Stimulated activated CD4-positive, alpha-beta T cell treated with anti-CD3 and anti-CD28 coated beads, Interleukin-15, amount 100 ng/mL, for 24 hours (primary cell): ENCODE data around the gene DAPK3.
"Not testable (repeated sequence)": the region's sequence is repeated elsewhere in the genome, so short reads cannot be mapped to it uniquely, and the experiment has no call there.

Source experiments
- DNase-seq: peaks from one replicate; pipeline ENCODE4 v3.0.0-alpha.2; 2020

DAPK3 gene

DNA sequence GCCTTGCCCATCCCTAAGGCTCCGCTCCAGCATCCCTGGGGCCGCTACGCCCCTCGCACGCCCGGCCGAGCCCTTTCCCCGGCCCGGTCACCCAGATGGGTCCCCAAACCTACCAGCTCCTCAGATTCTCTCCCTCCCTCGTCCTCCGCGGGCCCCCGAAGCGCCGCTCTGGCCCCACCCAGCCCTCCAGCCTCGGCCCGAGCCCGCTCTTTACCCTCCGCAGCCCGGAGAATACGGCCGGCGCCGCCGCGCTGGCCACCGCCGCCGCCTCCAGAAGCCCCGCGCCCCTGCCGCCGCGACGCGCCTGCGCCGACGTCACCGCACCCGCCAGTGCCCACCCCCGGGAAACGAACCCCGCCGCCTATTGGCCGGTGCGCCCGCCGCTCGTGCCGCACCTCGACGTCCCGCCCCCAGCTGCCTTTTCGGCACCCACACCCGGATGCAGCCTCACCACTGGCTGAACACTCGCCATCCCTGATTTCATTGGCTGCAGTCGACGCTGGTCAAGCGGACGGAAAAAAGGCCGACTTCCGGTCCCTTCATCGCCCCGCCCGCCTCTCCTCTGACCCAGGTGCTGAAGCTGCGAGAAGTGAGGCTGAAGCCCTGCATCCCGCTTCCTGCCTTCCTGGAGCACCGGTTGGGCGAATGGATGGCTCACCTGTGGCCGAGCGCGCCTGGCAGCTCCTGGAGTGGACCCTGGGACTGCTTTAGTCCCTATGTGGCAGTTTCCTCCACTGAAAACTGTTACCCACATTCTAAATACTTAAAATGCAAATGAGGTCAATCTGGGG, at the start of gene DAPK3:
DAPK3 (minus strand) TSS at position 292 of the 791 bp plus-strand sequence. CDS start 1,364 bp downstream, outside the sequence.
- peak; percentile 98 for DNase-seq

GRCh38 chr19:4019578-4019977, 48.7 kb upstream of the DAPK3 start:
- no peak for DNase-seq

DNA sequence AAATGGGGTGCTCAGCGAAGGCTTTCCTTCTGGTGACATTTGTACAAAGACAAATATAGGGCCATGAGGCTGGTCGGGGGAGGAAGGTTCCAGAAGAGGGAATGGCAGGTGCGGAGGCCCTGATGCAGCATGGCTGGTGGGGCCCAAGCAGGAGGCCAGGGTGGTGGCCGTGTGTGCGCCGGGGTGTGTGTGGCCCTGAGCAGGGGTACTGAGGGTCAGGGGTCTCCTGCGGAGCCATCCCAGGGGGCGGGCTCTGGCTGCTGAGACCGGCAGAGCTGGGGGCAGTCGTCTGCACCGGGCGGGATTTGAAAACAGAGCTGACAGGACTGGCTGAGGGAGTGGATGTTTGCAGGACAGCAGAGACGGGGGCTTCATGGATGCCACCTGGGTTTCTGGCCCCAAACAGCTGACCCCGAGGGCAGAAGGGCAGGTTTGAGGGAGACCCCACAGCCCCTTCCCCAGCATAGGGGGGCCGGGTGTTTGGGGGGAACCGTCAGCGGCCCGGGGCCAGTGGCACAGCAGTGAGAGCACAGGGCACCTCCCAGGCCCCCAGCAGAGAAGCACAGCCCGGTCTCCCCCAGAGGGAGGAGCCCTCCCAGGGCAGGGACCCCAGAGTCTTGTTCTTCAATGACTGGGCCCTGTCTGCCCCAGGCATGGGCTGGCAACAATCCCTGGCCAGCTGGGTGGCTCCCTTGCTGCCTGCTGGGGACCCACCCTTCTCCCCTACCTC, 48.0 kb upstream of the DAPK3 start:
- no peak for DNase-seq

DNA sequence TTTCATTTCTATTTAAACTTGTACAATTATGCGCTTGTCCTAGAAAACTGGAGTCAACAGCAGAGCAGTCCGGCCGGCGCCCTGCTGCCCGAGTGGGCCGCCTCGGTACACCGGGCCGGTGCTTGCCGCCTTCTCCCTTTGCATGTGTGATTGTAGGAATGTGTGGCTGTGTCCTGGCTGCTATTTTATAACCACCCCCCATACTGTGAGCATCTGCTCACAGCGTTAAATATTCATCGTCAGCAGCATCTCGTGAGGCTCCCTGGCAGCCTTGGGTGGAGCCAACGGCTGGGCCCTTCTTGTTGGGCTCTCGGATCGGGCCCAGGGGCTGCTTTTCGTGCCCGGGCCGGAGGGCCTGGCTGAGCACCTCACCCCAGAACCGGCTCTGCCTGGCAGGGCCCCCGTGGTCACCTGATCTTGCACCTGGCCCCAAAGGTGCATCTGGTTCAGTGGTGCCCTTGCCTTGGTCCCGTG, 47.3 kb upstream of the DAPK3 start:
- no peak for DNase-seq

DNA sequence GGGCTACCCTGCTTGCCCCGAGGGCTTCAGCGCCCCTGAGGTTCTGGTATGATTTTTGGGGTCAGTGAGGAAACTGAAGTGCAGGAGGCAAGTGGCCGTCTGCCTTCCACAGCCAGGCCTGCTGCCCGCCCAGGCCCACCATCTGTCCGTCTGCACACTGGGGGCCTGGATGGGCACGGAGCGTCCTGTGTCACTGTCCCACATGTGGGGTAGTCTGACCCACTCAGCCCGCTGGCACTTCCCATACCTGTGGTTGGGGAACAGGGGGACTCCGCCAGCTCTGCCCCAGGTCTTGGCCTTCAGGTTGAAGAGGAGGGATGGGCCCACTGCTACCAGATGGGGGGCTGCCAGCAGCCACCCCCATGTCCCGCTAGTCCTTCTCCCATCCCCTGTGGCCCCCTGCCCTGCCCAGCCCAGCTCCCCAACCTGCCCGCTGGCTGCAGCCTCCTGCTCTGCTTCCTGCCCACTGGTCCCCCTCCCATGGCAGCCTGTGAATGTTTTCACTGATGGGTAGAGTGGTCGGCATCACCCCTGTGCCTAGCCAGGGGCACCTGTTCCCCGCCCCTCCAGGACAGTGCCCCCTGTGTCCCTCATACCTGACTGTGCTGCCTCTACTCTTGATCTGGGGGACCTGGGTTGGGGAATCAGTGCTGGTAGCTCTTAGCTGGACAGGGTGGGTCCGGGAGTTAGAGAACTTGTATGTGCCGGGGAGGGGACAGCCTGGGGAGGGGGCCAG, 46.2 kb upstream of the DAPK3 start:
- DNase-seq, result no peak

GRCh38 chr19:4016486-4016885, 45.6 kb upstream of the DAPK3 start:
- DNase-seq, result no peak

DNA sequence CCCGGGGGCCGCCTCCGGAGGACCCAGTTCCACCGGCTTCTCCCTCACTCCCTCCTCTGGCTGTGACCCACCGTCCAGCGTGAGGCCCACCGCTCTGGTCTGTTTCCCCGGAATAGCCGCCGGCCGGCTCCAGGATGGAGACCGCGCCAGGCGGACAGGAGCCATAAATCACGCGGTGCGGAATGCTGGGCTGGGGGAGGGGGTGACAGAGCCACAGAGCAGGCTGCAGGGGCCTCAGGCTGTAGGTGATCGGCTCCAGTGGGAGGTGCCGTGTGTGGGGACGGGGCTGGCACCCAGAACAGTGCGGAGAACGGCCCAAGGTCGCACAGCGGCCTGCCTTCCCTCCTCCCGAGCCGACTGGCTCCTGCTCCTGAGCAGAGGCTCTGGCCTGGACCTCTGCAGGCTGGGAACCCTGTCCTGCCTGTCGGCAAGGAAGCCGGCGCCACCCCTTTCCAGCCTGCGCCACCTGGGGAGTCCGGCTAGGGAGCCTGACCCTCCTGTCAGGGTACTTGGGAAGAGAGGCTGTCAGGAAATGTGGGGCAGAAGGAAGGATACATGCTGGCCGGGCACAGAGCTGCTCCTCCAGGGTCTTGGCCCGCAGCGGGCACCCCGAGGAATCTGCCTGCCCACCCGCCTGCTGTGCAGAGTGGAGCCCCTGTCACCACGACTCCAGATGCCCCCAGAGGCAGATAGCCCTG, 45.0 kb upstream of the DAPK3 start:
- no peak for DNase-seq

DNA sequence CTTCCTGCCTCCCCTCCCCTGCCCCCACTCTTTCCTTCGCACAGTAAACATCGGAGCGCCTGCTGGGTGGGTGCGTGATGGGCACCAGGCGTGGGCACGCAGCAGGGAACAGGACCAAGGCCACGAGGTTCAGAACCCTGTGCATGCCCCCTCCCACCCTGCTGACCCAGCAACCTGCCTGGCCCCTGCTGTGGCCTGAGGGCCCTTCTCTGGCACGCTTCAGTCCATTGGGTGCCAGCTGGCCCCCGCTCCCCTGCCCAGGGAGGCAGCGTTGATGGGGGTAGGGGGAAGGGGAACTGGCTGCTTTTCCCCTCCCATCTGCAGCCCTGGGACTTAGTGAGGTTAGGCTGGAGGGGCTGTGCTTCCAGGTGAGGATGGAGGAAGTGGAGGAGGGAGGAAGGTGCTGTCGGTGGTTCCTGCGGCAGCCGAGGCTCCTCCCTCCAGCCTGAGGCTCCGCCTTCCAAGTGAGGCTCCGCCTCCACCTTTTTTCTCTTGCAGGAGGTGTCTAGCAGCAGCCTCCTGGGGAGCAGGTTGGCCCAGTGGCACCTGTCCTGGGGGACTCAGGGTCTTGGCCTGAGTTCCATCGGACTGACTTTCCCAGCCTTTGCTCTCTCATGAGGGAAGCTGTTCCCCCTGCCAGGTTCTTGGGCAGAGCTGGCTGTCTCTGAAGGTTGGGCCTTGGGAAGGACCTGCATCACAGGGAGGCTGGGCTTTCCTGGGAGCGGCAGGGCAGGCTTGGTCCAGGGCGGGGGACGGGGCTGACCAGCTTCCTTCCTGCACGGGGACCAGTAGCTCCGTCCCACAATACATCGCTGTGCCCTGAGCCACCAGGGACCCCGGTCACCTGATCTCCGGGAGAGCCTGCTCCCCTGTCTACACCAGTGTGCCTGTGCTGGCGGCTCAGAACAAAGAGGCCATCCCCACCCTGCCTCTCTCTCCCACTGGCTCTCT, 43.9 kb upstream of the DAPK3 start:
- peak; percentile 53 for DNase-seq

DNA sequence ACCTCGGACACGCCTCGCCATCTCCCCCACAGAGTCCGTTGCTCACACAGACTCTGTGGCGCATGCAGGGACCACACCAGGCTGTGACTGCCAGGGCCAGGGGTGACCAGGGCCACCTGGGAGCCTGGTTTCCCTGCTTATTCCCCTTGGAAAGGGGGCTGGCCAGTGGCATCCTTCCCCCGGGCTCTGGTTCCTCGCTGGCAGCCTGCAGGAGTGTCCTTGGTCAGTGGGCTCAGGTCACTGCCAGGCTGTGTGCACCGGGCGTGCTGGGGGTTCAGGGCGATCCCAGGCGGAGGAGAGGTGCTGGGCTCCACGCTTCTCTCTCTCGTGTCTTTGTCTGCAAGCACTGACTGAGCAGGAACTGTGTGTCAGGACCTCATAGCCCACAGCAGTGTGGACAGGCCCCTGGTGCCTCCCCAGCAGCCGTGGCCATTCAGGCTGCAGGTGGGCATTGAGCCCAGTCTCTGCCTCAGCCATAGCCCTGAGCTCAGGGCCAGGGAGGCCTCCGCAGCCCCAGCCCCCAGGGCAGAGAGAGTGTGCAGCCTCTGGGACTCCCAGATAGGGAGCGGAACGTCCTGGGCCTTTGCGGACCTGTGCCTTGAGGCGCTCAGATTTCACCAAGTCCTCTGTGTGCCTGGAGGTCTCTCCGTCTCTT, 43.1 kb upstream of the DAPK3 start:
- no peak for DNase-seq

DNA sequence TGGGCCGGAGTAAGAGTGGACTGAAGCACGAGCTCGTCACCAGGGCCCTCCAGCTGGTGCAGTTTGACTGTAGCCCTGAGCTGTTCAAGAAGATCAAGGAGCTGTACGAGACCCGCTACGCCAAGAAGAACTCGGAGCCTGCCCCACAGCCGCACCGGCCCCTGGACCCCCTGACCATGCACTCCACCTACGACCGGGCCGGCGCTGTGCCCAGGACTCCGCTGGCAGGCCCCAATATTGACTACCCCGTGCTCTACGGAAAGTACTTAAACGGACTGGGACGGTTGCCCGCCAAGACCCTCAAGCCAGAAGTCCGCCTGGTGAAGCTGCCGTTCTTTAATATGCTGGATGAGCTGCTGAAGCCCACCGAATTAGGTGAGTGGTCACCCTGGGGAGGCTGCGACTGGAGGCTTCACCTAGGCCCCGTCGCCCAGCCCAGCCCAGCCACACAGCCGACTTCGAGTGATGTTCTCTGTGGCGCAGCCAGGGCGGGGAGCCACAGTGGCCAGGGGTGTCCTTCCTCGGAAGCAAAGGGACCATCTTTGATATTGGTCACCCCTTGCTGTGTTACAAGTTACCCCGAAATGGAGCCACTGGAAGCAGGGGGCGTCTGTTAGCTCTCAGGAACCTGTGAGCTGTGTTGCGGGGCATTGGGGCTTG, 42.2 kb upstream of the DAPK3 start:
- DNase-seq, result no peak

DNA sequence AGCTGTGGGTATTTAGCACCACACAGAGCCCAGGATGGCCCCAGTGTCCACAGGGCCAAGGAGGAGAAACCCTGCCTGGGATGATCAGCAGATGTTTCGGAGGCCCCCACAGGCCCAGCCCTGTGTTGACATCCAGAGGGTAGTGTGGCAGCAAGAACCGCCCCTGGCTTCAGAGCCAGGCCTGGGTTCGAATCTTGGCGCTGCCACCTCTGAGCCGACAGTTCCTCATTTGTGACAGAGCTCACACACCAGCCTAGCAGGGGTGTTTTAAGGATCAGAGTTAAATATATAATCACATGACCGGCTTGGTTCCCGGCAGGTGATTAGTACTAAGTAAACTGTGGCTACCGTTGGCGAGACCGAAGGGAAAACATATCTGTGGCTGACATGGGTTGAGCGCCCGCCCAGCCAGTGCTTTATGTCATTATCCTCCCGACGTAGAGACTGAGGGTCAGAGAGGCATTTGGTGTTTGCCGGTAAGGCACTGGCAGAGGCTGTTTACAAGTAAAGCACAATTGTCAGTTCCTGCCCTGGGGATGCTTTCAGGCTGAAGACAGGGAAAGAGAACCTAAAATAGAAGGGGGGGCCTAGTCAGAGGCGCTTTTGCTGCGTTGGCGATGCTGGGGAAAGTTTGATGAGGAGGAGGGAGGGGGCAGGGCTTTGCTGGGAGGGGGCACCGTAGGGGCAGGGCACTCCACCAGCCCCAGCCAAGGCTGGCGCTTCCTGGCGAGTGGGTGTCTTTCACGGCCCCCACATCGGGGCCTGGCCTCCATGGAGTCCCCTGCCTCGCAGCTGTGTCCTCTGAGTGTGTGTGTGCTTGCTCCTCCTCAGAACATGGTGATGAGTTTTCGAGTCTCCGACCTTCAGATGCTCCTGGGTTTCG, 41.4 kb upstream of the DAPK3 start:
- DNase-seq, result no peak

- not testable (repeated sequence) for DNase-seq
These were observed 40.5 kb upstream of the DAPK3 start for GRCh38 chr19:4011430-4011829.

DNA sequence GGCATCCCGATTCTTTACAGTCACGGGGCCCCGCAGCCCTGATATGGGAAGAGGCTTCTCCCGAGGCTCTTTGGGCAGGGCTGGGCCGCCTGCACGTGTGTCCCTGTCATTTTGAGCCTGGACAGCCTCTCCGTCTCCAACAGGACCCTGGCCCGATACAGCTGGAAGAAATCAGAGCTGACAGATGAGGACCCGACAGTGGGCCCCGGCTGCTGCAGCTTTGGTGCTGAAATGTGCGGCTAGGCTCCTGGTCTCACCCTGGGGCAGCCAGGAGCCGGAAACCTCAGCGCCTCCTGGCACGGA, 39.9 kb upstream of the DAPK3 start:
- DNase-seq, result no peak

- no peak for DNase-seq
These were observed 39.3 kb upstream of the DAPK3 start for GRCh38 chr19:4009990-4010807.

DNA sequence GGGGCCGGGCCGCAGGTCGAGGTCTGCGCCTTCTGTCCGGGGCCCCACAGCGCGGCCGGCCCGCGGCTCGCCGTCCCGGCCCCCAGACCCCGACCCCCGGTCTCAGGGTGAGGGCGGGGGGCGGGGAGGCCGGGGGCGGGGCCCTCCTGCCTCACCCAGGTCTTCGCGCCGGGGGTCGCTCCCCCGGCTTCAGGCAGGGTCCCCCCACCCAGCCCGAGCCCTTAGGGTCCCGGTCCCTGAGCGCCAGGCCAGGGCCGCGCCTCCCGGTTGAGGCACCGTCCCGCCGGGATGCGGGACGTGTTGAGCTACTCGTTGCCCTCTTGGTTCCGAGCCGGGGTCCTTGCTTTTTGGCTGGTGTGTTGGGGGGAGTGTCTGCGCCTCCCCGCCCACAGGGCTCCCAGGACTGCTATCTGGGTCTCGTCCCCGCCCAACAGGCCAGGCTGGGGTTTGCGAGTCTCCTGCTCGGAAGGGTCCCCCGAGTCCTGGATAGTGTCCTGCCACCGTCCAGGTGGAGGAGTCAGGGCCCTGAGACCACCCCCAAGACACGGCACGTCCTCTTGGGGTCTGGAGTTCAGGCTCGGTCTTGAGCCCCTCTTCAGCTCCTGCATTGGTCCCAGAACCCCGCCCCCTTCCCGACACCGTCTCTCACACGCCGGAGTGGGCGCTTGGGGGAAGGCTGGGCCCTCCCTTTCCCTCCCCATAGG, 37.1 kb upstream of the DAPK3 start:
- peak; percentile 60 for DNase-seq

DNA sequence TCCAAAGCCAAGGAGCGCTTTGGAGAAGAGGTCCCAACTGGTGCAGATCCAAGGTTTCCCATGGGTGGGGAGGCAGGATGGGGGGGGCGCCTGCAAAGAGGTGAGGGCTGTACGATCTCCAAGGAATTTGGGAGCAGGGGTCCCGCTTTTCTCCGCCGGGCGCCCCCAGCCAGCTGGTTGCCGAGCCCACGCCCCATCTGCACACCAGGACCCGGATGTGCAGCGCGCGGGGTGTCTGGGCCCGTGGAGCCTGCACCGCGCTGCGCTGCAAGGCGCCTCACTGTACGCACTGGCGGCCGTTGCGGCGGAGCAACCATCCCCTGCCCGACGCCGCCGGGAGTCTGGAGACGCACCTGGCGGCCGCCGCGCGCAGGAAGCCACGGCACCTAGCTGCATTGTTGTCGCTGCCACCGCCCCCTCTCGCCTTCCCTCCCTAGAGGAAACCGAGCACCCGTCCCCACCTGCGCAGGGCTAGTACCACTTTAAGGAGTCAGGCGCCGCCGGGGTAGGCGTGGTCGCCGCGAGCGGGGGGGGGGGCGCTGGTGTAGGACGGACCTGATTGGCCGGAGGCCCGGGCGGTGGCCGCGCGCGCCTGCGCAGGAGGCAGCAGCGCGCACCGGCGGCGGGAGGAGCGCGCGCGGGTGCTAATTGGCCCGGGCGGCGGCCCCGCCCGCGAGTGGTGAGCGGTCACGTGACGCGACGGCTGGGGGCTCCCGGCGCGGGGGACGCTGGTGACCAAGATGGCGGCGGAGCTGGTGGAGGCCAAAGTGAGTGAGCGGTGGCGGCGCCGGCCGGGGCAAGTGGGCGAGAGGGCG, 36.3 kb upstream of the DAPK3 start, which contains the start of gene PIAS4:
PIAS4 (plus strand) TSS at position 716 of the 815 bp plus-strand sequence; CDS start at position 741, 25 bp downstream.
- DNase-seq, result peak; percentile 94

- DNase-seq, result not testable (repeated sequence)
These were observed 34.5 kb upstream of the DAPK3 start for GRCh38 chr19:4005436-4005835.
